ENCODE data around the gene SREBF1.

SREBF1 gene

DNA sequence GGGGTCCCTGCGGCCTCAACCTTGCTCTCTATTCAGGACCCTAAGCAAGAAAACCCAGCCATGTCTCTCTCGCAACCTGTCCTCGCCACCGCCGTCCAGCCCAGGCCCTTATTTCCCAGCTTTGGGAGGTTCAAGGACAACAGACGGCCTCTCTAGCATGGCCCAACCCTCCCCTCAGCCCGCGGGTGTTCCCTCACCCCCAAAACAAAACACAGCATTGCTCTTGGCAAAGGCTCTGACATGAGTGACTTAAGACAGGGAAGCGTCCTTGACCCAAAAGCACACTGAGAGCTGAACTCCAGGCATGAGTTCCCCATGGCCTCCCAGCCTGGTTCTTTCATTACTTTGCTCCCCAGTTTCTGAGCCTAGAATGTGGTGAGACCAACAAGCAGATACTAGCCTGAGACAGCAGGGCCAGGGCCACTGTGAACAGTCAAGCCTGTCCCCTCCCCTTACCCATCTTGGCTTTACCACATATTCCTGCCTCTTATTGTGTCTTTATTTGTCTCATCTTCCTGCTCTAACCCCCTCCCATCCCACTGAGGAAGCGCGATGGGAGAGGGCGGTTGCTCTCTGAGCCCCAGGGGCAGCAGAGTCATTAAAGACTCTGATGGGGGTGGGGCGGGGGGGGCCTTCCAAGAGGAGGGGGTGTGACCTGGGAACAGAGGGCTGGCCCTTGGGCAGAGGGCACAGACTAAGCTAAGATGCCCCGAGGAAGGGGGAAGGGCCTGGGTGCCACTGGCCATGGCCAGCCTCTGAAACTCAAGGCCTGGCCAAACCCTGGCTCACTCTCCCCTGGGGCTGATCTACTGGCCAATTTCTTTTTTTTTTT is 11.8 kb downstream of the SREBF1 start:
- no peak for DNase-seq (ENCODE audit: low read depth, low spot score)

DNA sequence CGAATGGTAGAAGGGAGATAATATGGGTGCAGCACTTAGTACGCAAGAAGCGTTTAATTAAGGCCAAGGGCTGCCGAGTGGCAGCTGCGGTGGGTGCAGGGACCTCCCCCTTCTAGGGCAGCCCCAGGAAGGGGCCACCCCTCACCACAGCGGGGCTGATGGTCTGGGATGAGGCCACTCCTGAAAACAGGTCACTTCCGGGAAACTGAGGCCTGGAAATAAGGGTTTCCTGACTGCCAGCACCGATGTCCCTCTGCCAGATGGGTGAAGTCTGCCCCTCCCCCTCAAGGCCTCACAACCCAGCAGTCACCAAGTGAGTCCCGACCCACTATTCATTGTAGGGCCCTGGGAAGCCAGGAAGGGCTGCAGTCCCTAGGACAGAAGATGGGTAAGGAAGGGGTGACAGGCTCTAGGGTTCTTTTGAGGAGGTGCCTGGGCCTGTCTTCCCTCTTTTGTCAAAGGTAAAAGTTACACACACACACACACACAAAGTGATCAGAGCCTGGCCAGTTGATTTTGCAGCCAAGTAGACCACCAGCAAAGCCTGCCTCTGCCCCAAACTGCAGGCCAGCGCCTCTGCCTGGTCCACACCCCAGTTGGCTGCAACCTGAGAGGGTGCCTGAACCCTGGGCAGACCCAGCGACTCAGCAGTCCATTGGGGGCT is 12.5 kb downstream of the SREBF1 start:
- DNase-seq (ENCODE audit: low read depth, low spot score): no peak

DNA sequence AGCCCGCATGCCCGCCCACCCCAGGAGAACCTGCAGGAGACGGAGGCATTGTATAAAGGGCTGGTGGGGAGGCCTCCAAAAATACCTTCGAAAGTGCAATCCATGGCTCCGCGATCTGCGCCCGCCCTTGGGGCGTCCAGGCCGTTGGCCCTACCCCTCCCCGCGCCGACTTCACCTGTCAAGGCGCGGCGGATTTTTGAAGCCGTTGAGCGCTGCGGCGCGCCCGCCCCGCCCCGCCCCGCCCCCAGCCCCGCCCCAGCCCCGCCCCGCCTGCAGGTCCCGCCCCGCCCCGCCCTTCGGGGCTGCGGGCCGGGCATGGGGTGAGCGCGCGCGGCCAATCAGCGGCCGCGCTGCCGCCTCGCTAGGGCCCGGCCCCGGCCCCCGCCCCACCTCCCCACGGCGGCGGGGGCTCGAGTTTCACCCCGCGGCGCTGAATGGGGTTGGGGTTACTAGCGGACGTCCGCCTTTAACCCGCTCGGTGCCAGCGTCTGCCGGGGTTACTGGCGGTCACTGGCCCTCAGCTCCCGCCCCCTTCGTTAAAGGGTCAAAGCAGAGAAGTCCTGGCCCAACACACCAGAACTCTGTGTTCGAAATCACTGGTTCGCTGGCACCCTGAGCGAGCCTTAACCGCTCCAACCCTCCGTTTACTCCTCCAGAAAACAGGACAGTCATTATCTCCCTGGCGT is 13.2 kb downstream of the SREBF1 start:
- peak; percentile 57 for DNase-seq (ENCODE audit: low read depth, low spot score)

DNA sequence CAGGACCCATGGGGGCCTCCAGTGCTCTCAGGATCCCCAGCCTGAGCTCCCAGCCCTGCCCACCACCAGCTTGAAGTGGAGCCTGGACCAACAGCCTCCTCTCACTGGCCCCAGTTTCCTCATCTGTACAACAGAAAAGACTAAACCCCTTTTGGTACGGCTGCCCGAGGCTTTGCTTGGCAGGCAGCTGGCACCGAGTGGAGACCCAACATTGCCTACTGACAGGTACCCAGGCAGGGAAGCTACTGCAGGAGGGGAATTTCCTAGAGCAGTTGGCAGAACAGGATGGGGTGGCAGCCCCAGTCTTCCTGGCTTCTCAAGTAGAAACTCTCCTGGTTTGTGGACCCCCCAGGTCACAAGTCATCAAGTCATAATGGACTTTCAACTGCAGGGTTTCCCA is 14.2 kb downstream of the SREBF1 start:
- no peak for DNase-seq (ENCODE audit: low read depth, low spot score)

DNA sequence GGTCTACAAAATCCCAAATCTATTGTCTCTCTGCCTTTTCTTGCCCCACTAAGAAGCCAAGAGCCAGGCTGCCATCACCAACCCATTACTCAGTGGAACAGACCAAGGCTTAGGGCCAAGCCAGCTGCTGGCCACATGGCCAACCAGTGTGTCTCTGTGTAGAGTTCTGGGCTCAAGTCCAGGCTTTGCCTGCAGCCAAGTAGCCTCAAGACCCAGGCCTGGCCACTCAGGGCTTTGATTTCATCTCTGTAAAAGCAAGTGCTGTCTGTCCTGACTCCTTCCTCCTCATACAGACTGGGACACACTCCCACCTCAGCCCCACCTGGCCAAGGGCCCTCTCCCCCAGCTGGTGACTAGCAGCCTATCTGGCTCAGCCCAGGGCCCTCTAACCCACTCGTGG is 14.6 kb downstream of the SREBF1 start:
- no peak for DNase-seq (ENCODE audit: low read depth, low spot score)

DNA sequence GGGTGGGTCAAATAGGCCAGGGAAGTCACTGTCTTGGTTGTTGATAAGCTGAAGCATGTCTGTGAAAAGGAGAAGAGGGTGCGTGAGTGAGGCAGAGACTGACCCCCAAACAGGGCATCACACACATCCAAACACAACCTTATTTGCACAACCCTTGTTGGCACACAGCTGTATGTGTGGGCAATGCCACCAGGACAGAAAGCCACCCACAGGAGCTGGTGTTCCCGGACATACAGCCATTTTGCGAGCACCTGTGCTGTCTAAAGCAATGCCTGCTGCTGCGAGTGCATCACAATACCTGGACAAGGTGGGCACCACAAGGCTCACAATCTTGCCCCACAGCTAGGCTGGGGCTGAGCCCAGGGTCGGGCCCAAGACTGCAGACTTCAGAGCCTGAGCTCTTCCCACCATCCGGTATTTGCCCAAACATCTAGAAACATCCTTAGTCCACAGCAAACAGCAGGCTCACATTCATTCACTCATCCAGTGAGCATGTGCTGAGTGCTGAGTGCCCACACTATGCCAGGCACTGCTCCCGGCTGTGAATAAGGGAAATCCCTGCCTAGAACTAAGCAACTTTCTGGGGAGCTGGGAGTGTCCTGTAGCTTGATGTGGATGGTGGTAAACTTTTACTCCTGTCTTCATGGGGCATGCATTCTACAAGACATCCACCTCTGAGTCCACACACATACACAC is 16.2 kb downstream of the SREBF1 start:
- DNase-seq (ENCODE audit: low read depth, low spot score): no peak

DNA sequence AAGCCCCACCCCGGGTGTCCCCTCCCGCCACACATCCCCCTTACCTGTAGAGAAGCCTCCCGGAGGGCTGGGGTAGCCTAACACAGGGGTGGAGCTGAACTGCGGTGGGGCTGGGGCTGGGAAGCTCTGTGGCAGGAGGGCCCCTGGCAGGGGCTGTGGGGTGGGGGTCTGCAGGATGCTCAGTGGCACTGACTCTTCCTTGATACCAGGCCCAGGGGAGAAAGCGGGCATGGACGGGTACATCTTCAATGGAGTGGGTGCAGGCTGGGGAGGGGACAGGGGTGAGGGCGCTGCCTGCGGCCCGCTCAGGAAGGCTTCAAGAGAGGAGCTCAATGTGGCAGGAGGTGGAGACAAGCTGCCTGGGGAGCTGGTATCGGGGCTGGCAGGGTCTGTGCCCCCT is 16.7 kb downstream of the SREBF1 start:
- no peak for DNase-seq (ENCODE audit: low read depth, low spot score)

DNA sequence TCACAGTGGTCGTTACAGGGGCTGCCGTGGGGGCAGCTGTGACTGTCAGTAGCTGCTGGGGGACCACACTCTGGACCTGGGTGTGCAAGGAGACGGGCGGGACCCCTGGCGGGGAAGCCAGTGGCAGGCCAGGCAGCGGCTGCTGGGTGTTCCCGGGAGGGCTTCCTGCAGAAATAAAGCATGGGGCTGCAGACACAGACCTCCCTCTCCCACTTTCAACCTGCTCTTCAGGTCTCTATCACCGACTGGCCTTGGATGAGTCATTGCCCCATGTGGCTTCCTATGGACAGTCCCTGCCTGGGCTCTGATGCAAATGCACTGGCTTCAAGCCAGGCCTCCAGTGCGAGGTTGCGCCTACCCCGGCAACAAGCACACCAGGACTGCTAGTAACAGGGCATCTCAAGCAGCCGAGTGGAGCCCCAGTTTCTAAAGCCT is 17.2 kb downstream of the SREBF1 start:
- DNase-seq (ENCODE audit: low read depth, low spot score): peak; percentile 31

DNA sequence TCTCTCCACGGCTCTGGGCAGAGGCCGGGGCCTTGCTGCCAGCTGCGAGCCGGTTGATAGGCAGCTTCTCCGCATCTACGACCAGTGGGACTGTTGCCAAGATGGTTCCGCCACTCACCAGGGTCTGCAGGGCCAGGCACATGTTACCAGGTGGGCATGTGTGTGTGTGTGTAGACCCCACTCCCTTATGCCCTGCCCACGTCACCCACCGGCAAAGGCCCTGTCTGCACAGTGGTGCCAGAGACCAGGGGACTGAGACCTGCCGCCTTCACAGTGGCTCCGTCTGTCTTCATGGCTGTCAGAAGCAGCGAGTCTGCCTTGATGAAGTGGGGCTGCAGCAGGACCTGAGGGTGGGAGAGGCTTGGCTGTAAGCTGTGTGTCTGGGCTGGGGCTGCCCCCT is 17.7 kb downstream of the SREBF1 start:
- DNase-seq (ENCODE audit: low read depth, low spot score): no peak

DNA sequence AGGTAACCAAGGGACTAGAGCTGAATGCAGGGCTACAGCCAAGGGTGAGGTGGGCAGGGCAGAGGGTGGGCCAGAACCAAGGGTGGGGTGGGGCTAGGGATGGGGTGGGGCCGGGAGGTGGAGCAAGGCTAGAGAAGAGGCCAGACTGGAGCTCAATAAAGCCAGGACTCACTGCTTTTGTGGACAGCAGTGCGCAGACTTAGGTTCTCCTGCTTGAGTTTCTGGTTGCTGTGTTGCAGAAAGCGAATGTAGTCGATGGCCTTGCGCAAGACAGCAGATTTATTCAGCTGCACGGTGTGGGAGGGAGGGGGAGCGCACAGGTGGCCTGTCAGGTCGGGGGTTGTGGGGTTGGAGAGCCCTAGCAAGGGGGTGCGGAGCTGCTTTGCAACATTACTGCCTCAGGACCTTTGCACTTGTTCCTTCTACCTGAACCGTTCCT is 18.7 kb downstream of the SREBF1 start:
- DNase-seq (ENCODE audit: low read depth, low spot score): no peak

DNA sequence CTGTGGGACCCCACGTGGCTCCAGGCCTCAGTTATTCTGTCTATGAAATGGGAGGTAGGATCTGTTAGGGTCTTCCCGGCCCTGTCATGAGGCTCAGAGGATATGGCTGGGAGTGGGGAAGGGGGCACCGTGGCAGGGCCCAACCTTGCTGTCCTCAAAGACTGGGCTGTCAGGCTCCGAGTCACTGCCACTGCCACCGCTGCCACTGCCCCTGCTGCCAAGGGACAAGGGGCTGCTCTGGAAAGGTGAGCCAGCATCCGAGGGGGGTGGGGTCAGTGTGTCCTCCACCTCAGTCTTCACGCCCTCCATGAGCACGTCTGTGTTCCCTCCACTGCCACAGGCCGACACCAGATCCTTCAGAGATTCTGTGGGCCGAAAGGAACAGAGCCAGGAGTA is 19.2 kb downstream of the SREBF1 start:
- no peak for DNase-seq (ENCODE audit: low read depth, low spot score)

DNA sequence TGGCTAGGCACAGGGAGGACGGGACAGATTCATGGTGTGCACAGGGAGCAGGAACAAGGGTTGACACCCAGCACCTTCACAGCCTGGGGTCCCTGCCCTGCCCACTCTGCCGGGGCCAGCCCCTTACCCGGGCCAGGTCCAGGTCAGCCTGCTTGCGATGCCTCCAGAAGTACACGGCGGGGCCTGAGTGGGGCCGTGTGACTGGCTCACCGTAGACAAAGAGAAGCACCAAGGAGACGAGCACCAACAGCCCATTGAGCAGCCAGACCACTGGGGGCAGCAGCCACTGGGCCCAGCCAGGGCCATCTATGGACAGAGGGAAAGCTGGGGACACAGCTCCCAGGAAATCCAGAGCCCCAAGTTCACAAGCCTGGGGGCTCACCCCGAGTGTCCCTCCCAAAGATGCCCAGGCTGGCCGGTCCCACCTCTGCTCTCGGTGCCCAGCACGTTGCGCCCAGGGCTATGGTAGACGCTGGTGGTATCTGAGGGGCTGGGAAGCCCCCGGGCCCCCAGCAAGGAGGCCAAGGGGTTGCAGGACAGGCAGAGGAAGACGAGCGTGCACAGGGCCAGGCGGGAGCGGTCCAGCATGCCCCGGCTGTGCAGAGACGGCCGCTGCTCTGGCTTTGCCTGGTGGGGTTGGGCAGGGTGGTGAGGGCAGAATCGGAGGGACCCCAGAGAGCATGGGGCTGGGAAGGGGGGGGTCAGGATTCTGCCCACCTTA is 19.8 kb downstream of the SREBF1 start:
- DNase-seq (ENCODE audit: low read depth, low spot score): no peak

DNA sequence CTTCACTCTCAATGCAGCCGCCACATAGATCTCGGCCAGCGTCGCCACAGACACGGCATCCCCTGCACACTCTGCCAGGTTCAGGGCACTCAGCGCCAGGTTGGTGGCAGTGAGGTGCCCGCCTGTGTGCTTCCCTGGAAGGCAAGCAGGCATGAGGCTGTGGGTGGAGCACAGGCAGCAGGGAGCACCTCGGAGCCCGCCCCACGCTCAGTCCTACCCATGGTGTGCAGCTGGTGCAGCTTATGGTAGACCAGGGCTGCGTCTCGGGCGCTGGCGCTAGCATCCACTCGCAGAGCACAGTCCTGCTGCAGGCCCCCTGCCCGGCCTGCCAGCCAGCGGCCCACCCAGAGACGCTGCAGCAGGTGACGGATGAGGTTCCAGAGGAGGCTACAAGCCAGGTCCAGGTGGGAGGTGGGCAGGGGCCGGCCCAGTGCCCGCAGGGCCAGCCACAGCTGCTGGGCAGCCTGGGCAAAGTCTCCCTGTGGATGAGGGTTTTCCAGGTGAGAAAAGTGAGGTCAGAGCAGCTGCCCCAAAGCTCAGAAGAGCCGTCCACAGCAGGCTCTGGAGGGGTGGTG is 20.5 kb downstream of the SREBF1 start:
- DNase-seq (ENCODE audit: low read depth, low spot score): no peak

DNA sequence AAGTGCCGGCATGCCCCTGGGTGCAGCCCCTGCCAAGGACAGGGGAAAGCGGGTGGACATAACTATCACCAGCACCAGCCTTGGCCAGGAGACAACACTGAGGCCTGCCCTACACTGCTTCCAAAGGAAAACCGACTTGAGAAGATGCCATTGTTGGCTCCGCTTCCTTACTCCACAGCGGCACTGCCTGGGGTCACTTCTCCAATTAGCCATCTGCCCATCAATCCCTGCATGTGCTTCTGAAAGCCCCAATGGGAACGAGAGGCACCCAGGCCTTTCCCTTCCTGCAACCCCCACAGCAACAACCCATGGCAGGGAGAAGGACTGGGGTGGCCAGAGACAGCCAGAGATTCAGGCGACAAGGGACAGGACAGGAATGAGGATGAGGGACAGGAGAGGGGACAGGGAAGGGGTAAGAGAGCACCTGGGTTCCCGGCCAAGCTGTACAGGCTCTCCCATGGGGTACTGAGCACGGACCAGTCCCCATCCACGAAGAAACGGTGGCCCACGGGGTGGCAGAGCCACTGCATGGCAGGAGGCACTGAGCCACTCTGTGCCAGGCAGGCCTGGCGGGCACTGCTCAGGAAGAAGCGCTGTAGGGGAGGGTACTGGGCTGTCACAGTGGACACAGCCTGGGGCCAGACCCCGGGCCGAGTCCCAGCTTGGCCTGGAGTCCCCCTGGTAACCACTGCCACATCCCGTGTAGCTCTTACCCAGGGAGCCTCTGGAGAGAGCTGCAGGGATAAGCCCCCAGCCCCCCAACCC is 21.2 kb downstream of the SREBF1 start:
- DNase-seq (ENCODE audit: low read depth, low spot score): no peak

DNA sequence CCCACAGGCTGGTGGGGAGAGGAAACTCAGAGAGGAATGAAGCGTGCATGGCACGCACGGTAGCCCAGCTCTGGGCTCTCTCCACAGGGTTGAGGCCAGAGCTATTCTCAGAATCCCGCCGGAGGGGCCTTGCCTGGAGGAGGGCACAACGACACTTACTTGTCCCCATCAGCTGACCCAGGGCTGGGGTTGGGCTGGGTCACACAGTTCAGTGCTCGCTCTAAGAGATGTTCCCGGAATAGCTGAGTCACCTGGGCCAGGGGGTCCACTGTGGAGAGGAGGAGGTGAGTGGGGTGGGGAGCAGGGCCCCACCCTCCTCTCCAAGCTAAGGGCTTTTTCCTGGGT is 21.8 kb downstream of the SREBF1 start:
- no peak for DNase-seq (ENCODE audit: low read depth, low spot score)

DNA sequence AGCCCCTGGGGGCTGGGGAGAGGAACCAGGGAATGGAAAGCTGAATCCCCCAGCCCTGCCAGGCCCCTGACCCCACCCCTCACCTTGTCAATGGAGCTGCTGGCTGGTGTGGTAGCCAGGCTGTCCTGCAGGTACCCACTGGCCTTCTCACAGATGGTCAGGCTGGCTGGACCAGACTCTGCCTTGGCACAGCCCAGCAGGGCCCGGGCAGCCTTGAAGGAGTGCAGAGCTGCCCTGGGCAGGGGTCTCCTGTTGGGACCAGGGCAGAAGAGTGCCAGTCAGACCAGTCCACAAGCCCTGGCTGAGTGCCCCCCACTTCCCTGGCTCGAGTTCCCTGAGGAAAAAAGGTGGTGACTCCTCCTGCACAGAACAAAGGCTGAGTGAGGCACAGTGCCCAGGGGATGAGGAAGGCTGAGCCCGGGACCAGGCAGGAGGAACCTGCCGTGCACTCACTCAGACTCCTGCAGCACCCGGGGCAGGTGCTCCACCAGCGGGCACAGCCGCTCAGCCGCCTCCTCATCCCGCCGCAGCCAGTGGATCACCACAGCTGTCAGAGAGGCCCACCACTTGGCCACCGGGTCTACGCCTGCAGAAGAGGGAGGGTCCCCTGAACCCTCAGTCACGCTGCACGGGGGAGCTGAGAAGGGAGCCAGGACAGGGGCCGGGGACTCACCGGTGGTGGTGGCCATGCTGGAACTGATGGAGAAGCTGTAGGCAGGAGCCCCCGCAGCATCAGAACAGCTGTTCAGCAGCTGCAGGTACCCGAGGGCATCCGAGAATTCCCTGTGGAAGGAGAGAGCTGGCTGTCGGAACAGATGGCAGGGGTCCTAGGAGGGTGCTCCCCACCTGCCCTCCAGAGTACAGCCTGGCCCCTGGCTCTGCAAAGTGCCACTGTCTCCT is 22.4 kb downstream of the SREBF1 start:
- DNase-seq (ENCODE audit: low read depth, low spot score): no peak

DNA sequence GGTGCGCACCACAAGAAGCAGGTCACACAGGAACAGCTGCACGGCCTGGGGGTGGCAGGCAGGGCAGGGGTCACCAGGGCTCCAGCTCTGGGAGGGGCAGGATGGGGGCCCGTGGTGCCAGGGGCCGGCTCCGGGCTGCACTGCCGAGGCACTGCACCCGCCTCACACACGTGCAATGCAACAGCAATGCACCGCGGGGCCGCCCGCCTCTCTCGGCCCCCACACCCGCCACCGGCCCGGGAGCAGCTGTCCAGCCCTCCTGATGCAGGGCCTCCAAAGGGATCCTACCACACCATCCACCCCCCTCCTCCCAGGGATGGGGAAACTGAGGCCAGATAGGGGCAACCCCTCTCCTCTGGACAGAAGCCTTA is 23.1 kb downstream of the SREBF1 start:
- DNase-seq (ENCODE audit: low read depth, low spot score): no peak

DNA sequence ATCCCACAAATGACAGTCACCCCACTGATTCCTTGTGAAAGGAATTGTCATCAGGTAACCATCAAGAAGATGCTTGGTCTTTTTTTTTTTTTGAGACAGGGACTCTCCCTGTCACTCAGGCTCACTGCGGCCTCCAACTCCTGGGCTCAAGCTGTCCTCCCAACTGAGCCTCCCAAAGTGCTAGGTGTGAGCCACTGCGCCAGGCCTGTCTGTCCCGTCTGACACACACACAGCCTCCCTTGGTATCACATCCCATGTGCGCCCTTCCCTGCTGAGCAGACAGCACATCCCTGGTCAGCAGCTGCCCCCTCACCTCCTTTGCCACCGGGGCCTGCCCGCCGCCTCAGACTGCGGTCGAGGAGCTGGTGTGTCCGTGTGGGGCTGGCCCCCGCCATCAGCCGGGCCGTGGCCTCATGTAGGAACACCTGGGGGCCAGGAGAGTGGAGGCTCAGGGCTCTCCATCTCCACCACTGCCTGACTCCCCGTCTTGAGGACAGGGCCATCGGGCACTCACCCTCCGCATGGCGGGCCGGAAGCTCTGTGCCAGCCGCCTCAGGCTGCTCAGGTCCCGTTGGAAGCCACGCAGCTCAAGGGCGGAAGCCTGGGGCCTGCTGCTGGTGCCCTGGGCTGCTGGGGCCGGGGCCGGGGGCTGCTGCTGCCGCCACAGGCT is 23.6 kb downstream of the SREBF1 start:
- no peak for DNase-seq (ENCODE audit: low read depth, low spot score)
